ENCODE results near the gene ADARB2.
"Not testable (repeated sequence)": the region's sequence is repeated elsewhere in the genome, so short reads cannot be mapped to it uniquely, and the experiment has no call there.

Gene ADARB2

DNA sequence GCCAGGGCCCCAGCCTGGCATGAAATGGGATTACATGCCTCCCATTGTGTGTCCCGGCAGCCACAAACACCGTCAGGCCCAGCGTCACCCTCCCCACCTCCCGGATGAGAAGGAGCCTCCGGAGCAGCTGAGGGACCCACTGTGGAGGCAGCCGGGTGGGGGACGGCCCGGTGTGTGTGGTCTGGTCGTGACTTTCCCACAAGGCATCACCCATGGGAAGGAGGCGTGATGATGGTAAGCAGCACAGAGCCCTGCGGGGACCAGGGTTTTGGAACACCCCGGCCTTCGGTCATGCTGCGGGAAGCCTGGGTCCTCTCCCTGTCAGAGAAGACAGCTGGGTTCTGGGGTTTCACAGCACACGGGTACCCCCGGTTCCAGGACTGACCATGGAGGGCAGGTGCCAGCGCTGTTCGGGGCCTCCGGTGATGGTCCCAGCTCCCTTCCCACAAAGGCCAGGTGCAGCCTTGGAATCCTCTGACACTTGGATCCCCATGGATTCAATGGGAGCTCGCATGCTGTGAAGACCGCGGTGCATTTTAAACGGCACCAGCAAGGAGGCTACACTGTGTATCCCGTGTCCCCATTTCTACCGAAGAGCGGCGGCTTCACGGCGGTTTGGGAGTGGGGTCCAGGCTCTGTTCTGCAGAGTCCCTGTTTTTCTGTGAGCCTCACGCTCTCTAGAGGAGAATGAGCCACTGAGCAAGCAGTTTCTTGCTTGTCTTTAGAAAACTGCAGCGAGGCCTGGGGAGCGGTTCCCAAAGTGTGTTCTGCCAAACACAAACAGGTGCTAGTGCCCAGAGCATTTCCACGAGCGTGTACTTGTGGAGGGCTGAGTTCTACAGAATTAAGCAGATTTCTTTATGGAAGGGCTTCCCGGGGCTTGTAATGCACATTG lies 336.0 kb downstream of the ADARB2 start:
- no peak for DNase-seq

- no peak for DNase-seq
Observed at GRCh38 chr10:1400101-1401070, 336.9 kb downstream of the ADARB2 start.

GRCh38 chr10:1399431-1400100 lies 337.8 kb downstream of the ADARB2 start:
- no peak for DNase-seq

- DNase-seq: no peak
Observed at GRCh38 chr10:1398626-1399410, 338.5 kb downstream of the ADARB2 start.

- not testable (repeated sequence) for DNase-seq
Observed at GRCh38 chr10:1398116-1398515, 339.2 kb downstream of the ADARB2 start.

- DNase-seq: no peak
Observed at GRCh38 chr10:1396297-1396635, 341.1 kb downstream of the ADARB2 start.

GRCh38 chr10:1395481-1396296 lies 341.6 kb downstream of the ADARB2 start:
- DNase-seq: no peak

GRCh38 chr10:1395025-1395480 lies 342.3 kb downstream of the ADARB2 start:
- no peak for DNase-seq

GRCh38 chr10:1394155-1394912 lies 343.0 kb downstream of the ADARB2 start:
- no peak for DNase-seq

- no peak for DNase-seq
Observed at GRCh38 chr10:1393481-1393880, 343.8 kb downstream of the ADARB2 start.

DNA sequence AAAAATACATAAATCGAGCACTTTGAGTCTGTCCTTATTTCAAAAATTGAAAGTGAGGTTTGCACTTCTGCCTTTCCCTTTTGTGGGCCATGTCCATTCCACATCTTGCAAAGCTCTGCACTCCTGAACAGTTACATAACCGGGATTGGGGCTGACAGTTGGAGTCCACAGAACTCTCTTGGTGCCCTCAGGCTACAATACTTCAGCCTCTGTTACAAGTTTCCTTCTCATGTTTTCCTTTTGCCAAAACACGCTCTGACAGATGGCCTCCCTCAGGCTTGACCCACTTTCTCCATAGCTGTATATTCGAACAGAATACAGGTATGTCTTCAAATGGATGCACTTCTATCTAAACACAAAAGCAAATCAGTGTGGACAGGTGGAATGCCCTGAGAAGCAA lies 345.2 kb downstream of the ADARB2 start:
- DNase-seq: no peak

- DNase-seq: no peak
Observed at GRCh38 chr10:1390200-1390599, 347.1 kb downstream of the ADARB2 start.

GRCh38 chr10:1384026-1384425 lies 353.3 kb downstream of the ADARB2 start:
- no peak for DNase-seq

GRCh38 chr10:1382711-1383110 lies 354.6 kb downstream of the ADARB2 start:
- no peak for DNase-seq

DNA sequence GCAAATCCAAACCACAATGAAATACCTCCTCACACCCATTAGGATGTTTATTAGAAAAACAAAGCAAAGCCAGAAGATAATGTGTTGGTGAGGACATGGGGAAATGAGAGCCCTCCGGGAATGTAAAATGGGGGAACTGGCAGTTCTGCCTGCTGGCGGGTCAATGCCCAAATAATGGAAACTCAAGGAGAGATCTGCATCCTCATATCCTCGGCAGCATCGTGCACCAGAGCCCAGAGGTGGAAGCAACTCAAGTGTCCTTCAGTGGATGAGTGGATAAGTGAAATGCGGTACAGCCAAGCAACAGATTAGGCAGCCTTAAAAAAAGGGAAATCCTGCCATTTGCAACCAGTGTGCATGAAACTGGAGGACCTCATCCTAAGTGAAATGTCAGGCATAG lies 356.0 kb downstream of the ADARB2 start:
- no peak for DNase-seq

- DNase-seq: no peak
Observed at GRCh38 chr10:1380088-1380671, 357.1 kb downstream of the ADARB2 start.

GRCh38 chr10:1379601-1380000 lies 357.7 kb downstream of the ADARB2 start:
- no peak for DNase-seq

DNA sequence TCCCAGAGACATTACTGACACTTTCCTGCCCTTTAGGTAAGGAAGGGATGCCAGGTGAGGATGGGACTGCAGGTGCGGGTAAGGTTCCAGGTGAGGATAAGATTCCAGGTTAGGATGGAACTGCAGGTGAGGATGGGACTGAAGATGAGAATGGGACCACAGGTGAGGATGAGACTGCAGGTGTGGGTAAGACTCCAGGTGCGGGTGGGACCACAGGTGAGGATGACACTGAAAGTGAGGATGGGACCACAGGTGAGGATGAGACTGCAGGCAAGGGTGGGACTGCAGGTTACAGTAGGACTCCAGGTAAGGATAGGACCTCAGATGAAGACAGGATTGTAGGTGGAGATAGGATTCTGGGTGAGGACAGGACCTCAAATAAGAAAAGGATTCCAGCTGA lies 358.9 kb downstream of the ADARB2 start:
- no peak for DNase-seq

GRCh38 chr10:1377740-1378397 lies 359.5 kb downstream of the ADARB2 start:
- no peak for DNase-seq

GRCh38 chr10:1377231-1377630 lies 360.1 kb downstream of the ADARB2 start:
- DNase-seq: no peak

All from CD4-positive, alpha-beta T cell treated with Interleukin-15 for 1 hour (primary cell).